Activated CD8-positive, alpha-beta T cell treated with anti-CD3 and anti-CD28 coated beads, Interleukin-2, amount 10 ng/mL, durations not matched to agents 7 days and 5 days (primary cell): ENCODE data around the gene TMEM80. TPM values are rescaled to one million over a fixed set of nuclear protein-coding genes. Genes with fewer than 3 reads are reported as not detected.

Experiments
- total RNA-seq, 2 experiments: library from RNA; stranded (reverse); gene quantifications; one replicate each; pipeline ENCODE4 v1.2.3, GENCODE V29; 2021

Gene TMEM80
- total RNA-seq, 2 experiments from 2014 or later = 27.1 to 29.8 TPM

Other genes with a start within 250 kb of the TMEM80 start
- gene PTDSS2, start 245.5 kb upstream of the TMEM80 start, total RNA-seq = 10 to 100 TPM; 24.6 to 26.1 TPM
- 100 to 1,000 TPM; 104 to 105 TPM for gene RNH1, start 188.6 kb upstream of the TMEM80 start, total RNA-seq
- 10 to 100 TPM; 58.7 to 68.9 TPM for gene HRAS, start 160.2 kb upstream of the TMEM80 start, total RNA-seq
- gene LRRC56, start 158.3 kb upstream of the TMEM80 start, total RNA-seq = 1 to 10 TPM; 1.9 to 2.2 TPM
- gene LMNTD2, start 135.1 kb upstream of the TMEM80 start, total RNA-seq = under 1 TPM; 0.34 to 0.81 TPM
- gene RASSF7, start 134.8 kb upstream of the TMEM80 start, total RNA-seq = 10 to 100 TPM; 32.2 to 36.1 TPM
- gene PHRF1, start 119.3 kb upstream of the TMEM80 start, total RNA-seq = 10 to 100 TPM; 53.7 to 58.1 TPM
- 100 to 1,000 TPM; 120 to 136 TPM for gene IRF7, start 79.9 kb upstream of the TMEM80 start, total RNA-seq
- gene CDHR5, start 70.9 kb upstream of the TMEM80 start, total RNA-seq = not detected
- gene SCT, start 68.6 kb upstream of the TMEM80 start, total RNA-seq = not detected
- gene DRD4, start 58.5 kb upstream of the TMEM80 start, total RNA-seq = under 1 TPM; 0.42 to 0.76 TPM
- gene DEAF1, start 594 bp upstream of the TMEM80 start, total RNA-seq = 10 to 100 TPM; 34.1 to 36.7 TPM
- gene EPS8L2, start 10.4 kb downstream of the TMEM80 start, total RNA-seq = 10 to 100 TPM; 13.9 to 15.0 TPM
- gene TALDO1, start 51.6 kb downstream of the TMEM80 start, total RNA-seq = 100 to 1,000 TPM; 278 to 289 TPM
- gene GATD1, start 81.7 kb downstream of the TMEM80 start, total RNA-seq = 10 to 100 TPM; 52.1 to 63.2 TPM
- 1 to 10 TPM in 1 of 2 experiments, under 1 TPM in 1; 0.61 to 1.9 TPM for gene CEND1, start 94.3 kb downstream of the TMEM80 start, total RNA-seq
- gene SLC25A22, start 102.5 kb downstream of the TMEM80 start, total RNA-seq = 10 to 100 TPM; 51.2 to 56.4 TPM
- gene PIDD1, start 109.4 kb downstream of the TMEM80 start, total RNA-seq = 10 to 100 TPM; 59.3 to 60.5 TPM
- 1,000 to 10,000 TPM; 2,268 to 2,338 TPM for gene RPLP2, start 114.2 kb downstream of the TMEM80 start, total RNA-seq
- 10 to 100 TPM; 67.3 to 76.6 TPM for gene PNPLA2, start 123.1 kb downstream of the TMEM80 start, total RNA-seq
- 10 to 100 TPM; 17.2 to 18.7 TPM for gene CRACR2B, start 132.1 kb downstream of the TMEM80 start, total RNA-seq
- gene CD151, start 137.1 kb downstream of the TMEM80 start, total RNA-seq = 10 to 100 TPM; 27.0 to 29.7 TPM
- gene POLR2L, start 146.7 kb downstream of the TMEM80 start, total RNA-seq = 100 to 1,000 TPM; 127 to 140 TPM
- 10 to 100 TPM; 20.0 to 21.7 TPM for gene TSPAN4, start 147.0 kb downstream of the TMEM80 start, total RNA-seq
- gene CHID1, start 215.0 kb downstream of the TMEM80 start, total RNA-seq = 10 to 100 TPM; 46.1 to 48.4 TPM
- 10 to 100 TPM; 40.1 to 54.0 TPM for gene AP2A2, start 230.1 kb downstream of the TMEM80 start, total RNA-seq